Nephron (organoid): Measurements from ENCODE around the gene C16orf74.
A peak's percentile ranks its signal among the peaks of the same experiment; 100 is the strongest.

ENCODE experiments used
- H3K27ac Mint-ChIP-seq, 3 experiments: 2 replicates each; pipeline ENCODE4 v1.8.0; 2020; ENCODE audit warnings: mixed read lengths in 3 of 3, mild to moderate bottlenecking in 2 of 3, moderate library complexity in 1 of 3
- H3K27me3 Mint-ChIP-seq: 2 replicates; pipeline ENCODE4 v1.8.0; 2021; ENCODE audit warnings: low read depth, mild to moderate bottlenecking, moderate library complexity, mixed read lengths
- H3K36me3 Mint-ChIP-seq: 2 replicates; pipeline ENCODE4 v1.8.0; 2020; ENCODE audit warnings: low read depth, mixed read lengths
- H3K4me1 Mint-ChIP-seq: 2 replicates; pipeline ENCODE4 v1.8.0; 2020; ENCODE audit warnings: mixed read lengths
- H3K4me3 Mint-ChIP-seq, 3 experiments: 2 replicates each; pipeline ENCODE4 v1.8.0; 2020; ENCODE audit warnings: mild to moderate bottlenecking in 3 of 3, mixed read lengths in 3 of 3, moderate library complexity in 2 of 3
- H3K9me3 Mint-ChIP-seq: 2 replicates; pipeline ENCODE4 v1.8.0; 2020; ENCODE audit warnings: mixed read lengths
- CTCF ChIP-seq, 3 experiments: fragments of 200-600 bp; sonication (generic); IDR thresholded peaks; one replicate each; pipeline ENCODE4 v1.5.0; 2021; ENCODE audit warnings: antibody characterized with exemption in 3 of 3; ENCODE audit not compliant: unreplicated experiment in 3 of 3

Gene C16orf74

GRCh38 chr16:85751698-85752501 lies 1.0 kb upstream of the C16orf74 start:
- no peak overlapping the region for H3K27ac Mint-ChIP-seq
- H3K27me3 Mint-ChIP-seq: peaks cover 72% of the 10 kb centered on the region
- peaks cover 18% of the 10 kb centered on the region for H3K4me1 Mint-ChIP-seq
- no peak for TF ChIP-seq CTCF (IDR thresholded peaks at IDR 0.05; ENCODE audit: unreplicated experiment in 3 of 3)
- H3K4me3 Mint-ChIP-seq: peak overlapping the region; percentile 44 to 57 (median 46)
- no peaks in the 10 kb centered on the region for H3K36me3 Mint-ChIP-seq
- no peaks in the 10 kb centered on the region for H3K9me3 Mint-ChIP-seq

- H3K27me3 Mint-ChIP-seq: peaks cover 75% of the 10 kb centered on the region
- peak overlapping the region in 2 of 3 experiments; percentile 59 to 79 for H3K27ac Mint-ChIP-seq
- H3K4me3 Mint-ChIP-seq: peak overlapping the region; percentile 86 to 92 (median 89)
- H3K36me3 Mint-ChIP-seq: no peaks in the 10 kb centered on the region
- no peak for TF ChIP-seq CTCF (IDR thresholded peaks at IDR 0.05; ENCODE audit: unreplicated experiment in 3 of 3)
- no peaks in the 10 kb centered on the region for H3K9me3 Mint-ChIP-seq
- peaks cover 18% of the 10 kb centered on the region for H3K4me1 Mint-ChIP-seq
Measured at GRCh38 chr16:85750146-85750826, 610 bp downstream of the C16orf74 start.

- peaks cover 18% of the 10 kb centered on the region for H3K4me1 Mint-ChIP-seq
- peaks cover 74% of the 10 kb centered on the region for H3K27me3 Mint-ChIP-seq
- H3K27ac Mint-ChIP-seq: peak overlapping the region in 1 of 3 experiments; percentile 59
- no peaks in the 10 kb centered on the region for H3K9me3 Mint-ChIP-seq
- TF ChIP-seq CTCF (IDR thresholded peaks at IDR 0.05; ENCODE audit: unreplicated experiment in 3 of 3): no peak
- H3K36me3 Mint-ChIP-seq: no peaks in the 10 kb centered on the region
- H3K4me3 Mint-ChIP-seq: peak overlapping the region; percentile 86 to 92 (median 89)
Measured at GRCh38 chr16:85749771-85750145, 1.1 kb downstream of the C16orf74 start.

GRCh38 chr16:85746460-85747215 lies 4.3 kb downstream of the C16orf74 start:
- H3K4me3 Mint-ChIP-seq: no peak overlapping the region
- peaks cover 56% of the 10 kb centered on the region for H3K27me3 Mint-ChIP-seq
- no peak overlapping the region for H3K27ac Mint-ChIP-seq
- H3K9me3 Mint-ChIP-seq: no peaks in the 10 kb centered on the region
- TF ChIP-seq CTCF (IDR thresholded peaks at IDR 0.05; ENCODE audit: unreplicated experiment in 3 of 3): no peak
- peaks cover 17% of the 10 kb centered on the region for H3K4me1 Mint-ChIP-seq
- no peaks in the 10 kb centered on the region for H3K36me3 Mint-ChIP-seq

- no peak for TF ChIP-seq CTCF (IDR thresholded peaks at IDR 0.05; ENCODE audit: unreplicated experiment in 3 of 3)
- H3K9me3 Mint-ChIP-seq: no peaks in the 10 kb centered on the region
- H3K27me3 Mint-ChIP-seq: peaks cover 22% of the 10 kb centered on the region
- peaks cover 7% of the 10 kb centered on the region for H3K4me1 Mint-ChIP-seq
- H3K36me3 Mint-ChIP-seq: no peaks in the 10 kb centered on the region
- no peak overlapping the region for H3K4me3 Mint-ChIP-seq
- H3K27ac Mint-ChIP-seq: no peak overlapping the region
Measured at GRCh38 chr16:85738923-85739715, 11.8 kb downstream of the C16orf74 start.
